ENCODE data around the gene SOAT2.
A peak's percentile ranks its signal among the peaks of the same experiment; 100 is the strongest.

The SOAT2 gene

DNA sequence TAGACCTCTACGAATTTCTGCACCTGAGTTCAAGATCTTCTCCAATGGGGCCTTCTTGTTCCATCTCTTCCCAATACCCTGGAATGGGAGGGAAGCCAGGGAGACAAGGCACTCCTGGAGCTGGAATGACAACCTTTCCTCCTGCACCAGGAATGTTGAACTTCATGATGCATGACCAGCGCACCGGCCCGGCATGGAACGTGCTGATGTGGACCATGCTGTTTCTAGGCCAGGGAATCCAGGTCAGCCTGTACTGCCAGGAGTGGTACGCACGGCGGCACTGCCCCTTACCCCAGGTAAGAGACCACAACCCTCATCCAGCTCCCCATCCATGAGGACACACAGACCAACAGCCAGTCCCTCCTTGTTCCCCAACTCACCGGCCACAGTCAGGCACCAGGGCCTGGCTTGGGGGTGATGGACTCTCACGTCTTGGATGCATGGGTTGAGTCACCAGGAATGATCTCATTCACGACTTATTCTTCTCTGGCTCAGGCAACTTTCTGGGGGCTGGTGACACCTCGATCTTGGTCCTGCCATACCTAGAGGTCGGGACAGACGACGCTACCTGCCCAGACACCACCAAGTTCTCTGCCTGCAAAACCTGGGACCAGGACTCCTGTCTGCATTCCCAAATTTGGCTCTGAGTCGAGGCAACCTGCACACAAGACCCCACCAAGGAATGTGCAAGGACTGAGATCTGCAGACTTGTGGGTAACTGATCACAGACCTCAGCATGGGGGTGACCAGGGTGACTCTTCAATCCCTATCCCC is 20.5 kb downstream of the SOAT2 start:
- H3K9me3 Mint-ChIP-seq (ENCODE audit: low read depth) = no peaks in the 10 kb centered on the region
- no peaks in the 10 kb centered on the region for H3K4me1 Mint-ChIP-seq (ENCODE audit: low read depth)
- no peak overlapping the region for H3K27ac Mint-ChIP-seq
- H3K27me3 Mint-ChIP-seq = no peaks in the 10 kb centered on the region
- H3K36me3 Mint-ChIP-seq = no peaks in the 10 kb centered on the region
- no peak overlapping the region for H3K4me3 Mint-ChIP-seq

DNA sequence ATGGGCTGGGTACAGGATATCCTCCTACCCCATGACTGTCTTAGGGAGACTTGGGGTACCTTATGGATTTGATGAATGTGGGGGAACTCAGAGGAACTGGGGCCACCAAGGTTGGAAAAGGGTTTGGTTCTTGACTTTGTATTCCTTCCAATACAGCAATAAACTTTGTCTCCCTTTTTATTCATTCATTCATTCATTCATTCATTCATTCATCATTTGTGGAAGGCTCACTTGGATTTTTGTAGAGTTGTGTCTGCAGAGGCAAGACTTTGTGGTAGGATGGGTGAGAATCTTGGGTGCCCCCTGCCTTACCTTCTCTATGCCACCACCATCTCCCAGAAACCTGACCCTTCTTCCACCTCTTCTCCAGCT is 21.1 kb downstream of the SOAT2 start:
- H3K4me3 Mint-ChIP-seq = no peak overlapping the region

GRCh38 chr12:53127169-53127568 is 23.9 kb downstream of the SOAT2 start:
- Mint-ChIP-seq H3K27ac (no peak overlapping the region), H3K36me3 (no peaks in the 10 kb centered on the region), H3K4me3 (no peak overlapping the region), H3K9me3 (ENCODE audit: low read depth) (no peaks in the 10 kb centered on the region), H3K27me3 (no peaks in the 10 kb centered on the region), H3K4me1 (ENCODE audit: low read depth) (no peaks in the 10 kb centered on the region)

More for the DNA sequence above, 21.1 kb downstream of the SOAT2 start:
- no peaks in the 10 kb centered on the region for H3K4me1 Mint-ChIP-seq (ENCODE audit: low read depth)
- no peak overlapping the region for H3K27ac Mint-ChIP-seq
- no peaks in the 10 kb centered on the region for H3K36me3 Mint-ChIP-seq
- H3K27me3 Mint-ChIP-seq = no peaks in the 10 kb centered on the region
- H3K9me3 Mint-ChIP-seq (ENCODE audit: low read depth) = no peaks in the 10 kb centered on the region

GRCh38 chr12:53128780-53129569 is 25.7 kb downstream of the SOAT2 start:
- H3K4me3 Mint-ChIP-seq = no peak overlapping the region
- no peaks in the 10 kb centered on the region for H3K4me1 Mint-ChIP-seq (ENCODE audit: low read depth)
- no peak overlapping the region for H3K27ac Mint-ChIP-seq
- H3K9me3 Mint-ChIP-seq (ENCODE audit: low read depth) = no peaks in the 10 kb centered on the region
- H3K27me3 Mint-ChIP-seq = no peaks in the 10 kb centered on the region
- H3K36me3 Mint-ChIP-seq = no peaks in the 10 kb centered on the region

- no peaks in the 10 kb centered on the region for H3K4me1 Mint-ChIP-seq (ENCODE audit: low read depth)
- no peak overlapping the region for H3K27ac Mint-ChIP-seq
- no peaks in the 10 kb centered on the region for H3K36me3 Mint-ChIP-seq
- no peaks in the 10 kb centered on the region for H3K9me3 Mint-ChIP-seq (ENCODE audit: low read depth)
- H3K4me3 Mint-ChIP-seq = no peak overlapping the region
- H3K27me3 Mint-ChIP-seq = no peaks in the 10 kb centered on the region
These were observed 28.6 kb downstream of the SOAT2 start for GRCh38 chr12:53131844-53132243.

- H3K36me3 Mint-ChIP-seq = peaks cover 2% of the 10 kb centered on the region
- H3K4me1 Mint-ChIP-seq (ENCODE audit: low read depth) = no peaks in the 10 kb centered on the region
- H3K27ac Mint-ChIP-seq = no peak overlapping the region
- no peak overlapping the region for H3K4me3 Mint-ChIP-seq
- no peaks in the 10 kb centered on the region for H3K9me3 Mint-ChIP-seq (ENCODE audit: low read depth)
- H3K27me3 Mint-ChIP-seq = peaks cover under 1% of the 10 kb centered on the region
These were observed 30.4 kb downstream of the SOAT2 start for GRCh38 chr12:53133722-53134121.

DNA sequence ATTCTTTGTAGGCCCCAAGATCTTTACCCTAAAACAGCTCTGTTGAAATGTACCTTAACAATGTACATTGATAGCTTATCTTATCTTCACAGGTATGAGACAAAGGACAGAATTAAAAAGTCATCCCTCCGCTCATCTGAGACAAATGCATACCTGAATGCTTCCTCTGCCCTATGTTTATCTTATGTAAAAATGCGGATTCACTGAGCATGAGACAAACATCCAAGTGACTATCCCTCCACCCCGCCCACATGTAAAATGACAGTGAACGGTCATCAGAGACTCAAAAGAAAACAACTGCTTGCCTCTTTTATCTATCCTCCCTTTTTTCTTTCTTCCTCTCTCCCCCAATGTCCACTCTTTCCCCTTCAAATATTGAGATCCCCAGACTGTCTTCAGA is 40.1 kb downstream of the SOAT2 start:
- Mint-ChIP-seq H3K27ac (no peak overlapping the region), H3K9me3 (ENCODE audit: low read depth) (no peaks in the 10 kb centered on the region), H3K4me3 (no peak overlapping the region), H3K36me3 (no peaks in the 10 kb centered on the region), H3K27me3 (peaks cover 2% of the 10 kb centered on the region), H3K4me1 (ENCODE audit: low read depth) (no peaks in the 10 kb centered on the region)

- Mint-ChIP-seq H3K27ac (no peak overlapping the region), H3K36me3 (no peaks in the 10 kb centered on the region), H3K4me1 (ENCODE audit: low read depth) (no peaks in the 10 kb centered on the region), H3K4me3 (no peak overlapping the region), H3K27me3 (no peaks in the 10 kb centered on the region), H3K9me3 (ENCODE audit: low read depth) (no peaks in the 10 kb centered on the region)
These were observed 42.3 kb downstream of the SOAT2 start for GRCh38 chr12:53145383-53146260.

GRCh38 chr12:53147181-53147580 is 43.9 kb downstream of the SOAT2 start:
- H3K9me3 Mint-ChIP-seq (ENCODE audit: low read depth) = no peaks in the 10 kb centered on the region
- H3K36me3 Mint-ChIP-seq = no peaks in the 10 kb centered on the region
- no peaks in the 10 kb centered on the region for H3K4me1 Mint-ChIP-seq (ENCODE audit: low read depth)
- H3K4me3 Mint-ChIP-seq = no peak overlapping the region
- no peak overlapping the region for H3K27ac Mint-ChIP-seq
- no peaks in the 10 kb centered on the region for H3K27me3 Mint-ChIP-seq

GRCh38 chr12:53147653-53148052 is 44.4 kb downstream of the SOAT2 start:
- Mint-ChIP-seq H3K27ac (no peak overlapping the region), H3K27me3 (no peaks in the 10 kb centered on the region), H3K4me1 (ENCODE audit: low read depth) (no peaks in the 10 kb centered on the region), H3K4me3 (no peak overlapping the region), H3K9me3 (ENCODE audit: low read depth) (no peaks in the 10 kb centered on the region), H3K36me3 (no peaks in the 10 kb centered on the region)

GRCh38 chr12:53151039-53151438 is 47.8 kb downstream of the SOAT2 start:
- Mint-ChIP-seq H3K36me3 (no peaks in the 10 kb centered on the region), H3K27ac (no peak overlapping the region), H3K4me1 (ENCODE audit: low read depth) (no peaks in the 10 kb centered on the region), H3K9me3 (ENCODE audit: low read depth) (no peaks in the 10 kb centered on the region), H3K27me3 (no peaks in the 10 kb centered on the region), H3K4me3 (no peak overlapping the region)

DNA sequence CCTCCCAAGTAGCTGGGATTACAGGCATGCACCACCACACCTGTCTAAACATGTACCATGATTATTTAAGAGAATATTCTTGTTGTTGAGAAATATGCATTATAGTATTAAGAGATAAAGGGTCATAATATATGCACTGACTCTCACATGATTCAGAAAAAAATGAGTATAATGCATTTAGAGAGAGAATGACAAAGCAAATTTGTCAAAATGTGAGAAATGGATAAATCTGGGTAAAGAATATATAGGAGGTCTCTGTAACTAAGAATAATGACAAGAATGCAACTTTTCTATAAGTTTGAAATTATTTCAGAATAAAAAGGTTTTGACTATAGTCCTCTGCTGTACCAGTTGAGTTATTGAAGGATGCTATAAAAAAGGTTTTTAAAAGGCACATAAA is 49.1 kb downstream of the SOAT2 start:
- Mint-ChIP-seq H3K27me3 (no peaks in the 10 kb centered on the region), H3K36me3 (no peaks in the 10 kb centered on the region), H3K4me3 (no peak overlapping the region), H3K9me3 (ENCODE audit: low read depth) (no peaks in the 10 kb centered on the region), H3K27ac (no peak overlapping the region), H3K4me1 (ENCODE audit: low read depth) (no peaks in the 10 kb centered on the region)

DNA sequence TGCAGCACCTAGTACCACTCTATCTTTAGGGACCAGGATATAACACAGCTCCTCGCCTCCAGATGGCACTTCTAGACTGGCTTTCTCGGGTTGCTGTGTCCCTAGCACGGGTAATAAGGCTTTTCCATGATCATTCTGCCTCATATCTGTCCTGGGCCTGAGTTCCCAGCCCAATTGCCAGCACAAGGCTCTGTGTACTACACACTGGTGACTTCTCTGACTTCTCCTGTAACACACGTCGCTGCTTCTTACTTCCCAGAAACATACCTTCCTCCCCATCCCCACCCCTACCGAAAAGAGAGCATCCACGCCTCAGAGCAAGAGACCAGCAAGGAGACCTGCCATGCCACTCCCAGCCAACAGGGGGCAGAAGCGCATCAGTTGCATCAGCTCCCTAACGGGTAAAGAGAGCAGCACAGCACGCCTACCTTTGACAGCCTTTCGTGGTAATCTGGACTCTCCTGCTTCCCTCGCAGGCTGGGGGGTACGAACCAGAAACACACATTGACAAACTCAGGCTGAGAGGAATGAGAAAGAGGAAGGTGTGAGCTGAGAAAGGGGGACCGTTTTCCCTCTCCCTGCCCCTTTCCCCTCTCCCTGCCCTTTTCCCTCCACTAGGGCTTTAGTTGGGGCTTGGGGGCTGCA is 56.0 kb downstream of the SOAT2 start:
- Mint-ChIP-seq H3K4me3 (no peak overlapping the region), H3K36me3 (peaks cover 3% of the 10 kb centered on the region), H3K27ac (peak overlapping the region; percentile 13), H3K9me3 (ENCODE audit: low read depth) (no peaks in the 10 kb centered on the region), H3K4me1 (ENCODE audit: low read depth) (peaks cover 6% of the 10 kb centered on the region), H3K27me3 (no peaks in the 10 kb centered on the region)

DNA sequence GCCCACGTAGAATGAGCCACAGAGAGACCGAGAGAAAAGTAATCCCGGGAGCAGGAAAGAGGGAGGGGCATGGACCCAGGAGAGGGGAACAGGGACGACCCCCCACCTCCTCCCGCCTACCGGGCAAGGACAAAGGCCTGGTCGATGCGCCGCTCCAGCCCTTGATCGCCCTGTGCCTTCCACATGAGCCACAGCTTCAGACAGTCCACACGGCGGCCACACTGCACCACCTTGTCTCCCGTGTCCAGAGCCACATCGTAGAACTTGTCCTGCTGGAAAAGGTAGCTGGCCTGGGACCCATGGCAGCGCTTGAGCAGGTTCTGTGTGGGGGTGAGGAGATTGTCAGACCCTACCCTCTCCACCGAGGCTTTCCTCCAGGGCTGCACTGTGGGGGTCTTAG is 56.7 kb downstream of the SOAT2 start:
- H3K4me1 Mint-ChIP-seq (ENCODE audit: low read depth) = peaks cover 6% of the 10 kb centered on the region
- H3K27me3 Mint-ChIP-seq = no peaks in the 10 kb centered on the region
- H3K27ac Mint-ChIP-seq = no peak overlapping the region
- no peaks in the 10 kb centered on the region for H3K9me3 Mint-ChIP-seq (ENCODE audit: low read depth)
- H3K4me3 Mint-ChIP-seq = no peak overlapping the region
- H3K36me3 Mint-ChIP-seq = peaks cover 3% of the 10 kb centered on the region
